ENCODE results near the gene ZDHHC16. TPM values are rescaled to one million over a fixed set of nuclear protein-coding genes. Genes with fewer than 3 reads are reported as not detected.

The ZDHHC16 gene
- polyA plus RNA-seq, 1 donor (not counting 4 experiments of a cell fraction or from before 2014, with no cell fraction given): 67.8 TPM

DNA sequence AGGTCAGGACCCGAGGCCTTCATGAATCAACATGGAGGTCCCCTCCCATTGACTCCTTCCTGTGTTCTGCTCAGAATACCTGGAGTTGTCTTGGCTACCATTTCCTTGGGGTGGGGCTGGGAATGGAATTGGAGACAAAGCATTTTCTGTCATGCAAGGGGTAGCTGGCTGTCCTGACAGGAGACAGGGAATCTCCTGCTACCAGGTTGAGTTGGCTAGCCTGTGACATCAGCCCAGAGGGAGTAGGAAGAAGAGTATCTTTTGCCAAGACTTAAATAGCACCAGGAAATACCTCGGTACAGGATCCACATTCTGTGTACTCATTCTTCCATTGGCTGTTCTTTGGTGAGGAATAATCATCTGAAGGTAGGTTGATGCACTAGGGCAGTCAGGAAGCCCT, 4.9 kb downstream of the ZDHHC16 start:
- Histone ChIP-seq H3K27ac (ENCODE audit: control insufficient read depth, insufficient read depth, low read length) (no peak overlapping the region), H3K79me2 (ENCODE audit: control insufficient read depth, insufficient read depth, low read length) (peaks cover 64% of the 10 kb centered on the region), H3K4me3 (ENCODE audit: control insufficient read depth in 2 of 3, extremely low read depth in 1 of 3, insufficient read depth in 2 of 3, low read depth in 1 of 3, low read length in 3 of 3) (no peak overlapping the region), H2AFZ (ENCODE audit: control insufficient read depth, low read length) (no peak overlapping the region), H3K9ac (ENCODE audit: control insufficient read depth, extremely low read depth, insufficient read depth, low read length) (no peak overlapping the region), H3K9me3 (ENCODE audit: control insufficient read depth, low read depth, low read length) (no peaks in the 10 kb centered on the region), H3K4me1 (ENCODE audit: control insufficient read depth, extremely low read depth, insufficient read depth, low read length) (peaks cover 16% of the 10 kb centered on the region), H3K9me1 (ENCODE audit: control insufficient read depth, extremely low read depth, insufficient read depth, low read length) (peaks cover 2% of the 10 kb centered on the region), H3K27me3 (ENCODE audit: control insufficient read depth, extremely low read depth, insufficient read depth, low read length) (no peaks in the 10 kb centered on the region), H3K4me2 (ENCODE audit: control insufficient read depth, extremely low read depth, insufficient read depth, low read depth, low read length) (no peak overlapping the region), H3K36me3 (ENCODE audit: control insufficient read depth in 2 of 2, extremely low read depth in 1 of 2, insufficient read depth in 2 of 2, low read length in 2 of 2) (peaks cover 25% of the 10 kb centered on the region in 2 experiments), H4K20me1 (ENCODE audit: control insufficient read depth, extremely low read depth, insufficient read depth, low read length) (no peaks in the 10 kb centered on the region)
- no peak for TF ChIP-seq EZH2 (IDR thresholded peaks at IDR 0.05; ENCODE audit: low read length)
- TF ChIP-seq, protein P1, sequence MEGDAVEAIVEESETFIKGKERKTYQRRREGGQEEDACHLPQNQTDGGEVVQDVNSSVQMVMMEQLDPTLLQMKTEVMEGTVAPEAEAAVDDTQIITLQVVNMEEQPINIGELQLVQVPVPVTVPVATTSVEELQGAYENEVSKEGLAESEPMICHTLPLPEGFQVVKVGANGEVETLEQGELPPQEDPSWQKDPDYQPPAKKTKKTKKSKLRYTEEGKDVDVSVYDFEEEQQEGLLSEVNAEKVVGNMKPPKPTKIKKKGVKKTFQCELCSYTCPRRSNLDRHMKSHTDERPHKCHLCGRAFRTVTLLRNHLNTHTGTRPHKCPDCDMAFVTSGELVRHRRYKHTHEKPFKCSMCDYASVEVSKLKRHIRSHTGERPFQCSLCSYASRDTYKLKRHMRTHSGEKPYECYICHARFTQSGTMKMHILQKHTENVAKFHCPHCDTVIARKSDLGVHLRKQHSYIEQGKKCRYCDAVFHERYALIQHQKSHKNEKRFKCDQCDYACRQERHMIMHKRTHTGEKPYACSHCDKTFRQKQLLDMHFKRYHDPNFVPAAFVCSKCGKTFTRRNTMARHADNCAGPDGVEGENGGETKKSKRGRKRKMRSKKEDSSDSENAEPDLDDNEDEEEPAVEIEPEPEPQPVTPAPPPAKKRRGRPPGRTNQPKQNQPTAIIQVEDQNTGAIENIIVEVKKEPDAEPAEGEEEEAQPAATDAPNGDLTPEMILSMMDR (optimal IDR thresholded peaks at IDR 0.05 in 1 of 3, IDR thresholded peaks at IDR 0.05 in 1 of 3, conservative IDR thresholded peaks at IDR 0.05 in 1 of 3; ENCODE audit: extremely low read depth in 1 of 3, insufficient read depth in 2 of 3, low read length in 3 of 3): no peak
- DNase-seq (ENCODE audit: low read depth, low spot score) (no peak), FAIRE-seq (no peak)
- dilution Hi-C loops (cut with MboI; ENCODE audit: extremely low pct_ligation_motif_present, low sequenced_read_pairs): no loop called here

- H3K36me3 ChIP-seq (ENCODE audit: control insufficient read depth in 2 of 2, extremely low read depth in 1 of 2, insufficient read depth in 2 of 2, low read length in 2 of 2): peaks cover 31 to 32% of the 10 kb centered on the region in 2 experiments
- dilution Hi-C loops (cut with MboI; ENCODE audit: extremely low pct_ligation_motif_present, low sequenced_read_pairs): no loop called here
- no peaks in the 10 kb centered on the region for H4K20me1 ChIP-seq (ENCODE audit: control insufficient read depth, extremely low read depth, insufficient read depth, low read length)
- H3K4me1 ChIP-seq (ENCODE audit: control insufficient read depth, extremely low read depth, insufficient read depth, low read length): peaks cover 16% of the 10 kb centered on the region
- FAIRE-seq (no peak), DNase-seq (ENCODE audit: low read depth, low spot score) (no peak)
- H3K9ac ChIP-seq (ENCODE audit: control insufficient read depth, extremely low read depth, insufficient read depth, low read length): no peak overlapping the region
- no peak overlapping the region for H3K27ac ChIP-seq (ENCODE audit: control insufficient read depth, insufficient read depth, low read length)
- TF ChIP-seq EZH2 (IDR thresholded peaks at IDR 0.05; ENCODE audit: low read length): no peak
- TF ChIP-seq, protein P1 (optimal IDR thresholded peaks at IDR 0.05 in 1 of 3, IDR thresholded peaks at IDR 0.05 in 1 of 3, conservative IDR thresholded peaks at IDR 0.05 in 1 of 3; ENCODE audit: extremely low read depth in 1 of 3, insufficient read depth in 2 of 3, low read length in 3 of 3): no peak
- H3K79me2 ChIP-seq (ENCODE audit: control insufficient read depth, insufficient read depth, low read length): peaks cover 58% of the 10 kb centered on the region
- no peak overlapping the region for H3K4me2 ChIP-seq (ENCODE audit: control insufficient read depth, extremely low read depth, insufficient read depth, low read depth, low read length)
- no peaks in the 10 kb centered on the region for H3K9me3 ChIP-seq (ENCODE audit: control insufficient read depth, low read depth, low read length)
- no peak overlapping the region for H2AFZ ChIP-seq (ENCODE audit: control insufficient read depth, low read length)
- no peaks in the 10 kb centered on the region for H3K27me3 ChIP-seq (ENCODE audit: control insufficient read depth, extremely low read depth, insufficient read depth, low read length)
- H3K4me3 ChIP-seq (ENCODE audit: control insufficient read depth in 2 of 3, extremely low read depth in 1 of 3, insufficient read depth in 2 of 3, low read depth in 1 of 3, low read length in 3 of 3): no peak overlapping the region
- H3K9me1 ChIP-seq (ENCODE audit: control insufficient read depth, extremely low read depth, insufficient read depth, low read length): peaks cover 2% of the 10 kb centered on the region
Observed at GRCh38 chr10:97451605-97452004, 5.6 kb downstream of the ZDHHC16 start.
